Fibroblast of lung (primary cell): ENCODE measurements around the gene SULT6B1.

Source experiments
- EZH2 ChIP-seq: IDR thresholded peaks from 2 replicates; pipeline ENCODE4 v1.5.1; 2012; ENCODE audit warnings: low read length, control low read depth, mild to moderate bottlenecking; ENCODE audit errors: missing control alignments
- TF ChIP-seq, protein P1 (sequence below), 2 donors: IDR thresholded peaks in 1 of 2; conservative IDR thresholded peaks in 1 of 2; 1 replicate in 1 of 2; 2 replicates in 1 of 2; pipeline ENCODE4 v1.5.1; 2011 to 2012; ENCODE audit warnings: low read length in 2 of 2, control low read depth in 1 of 2, inconsistent platforms in 1 of 2, low read depth in 1 of 2, mild to moderate bottlenecking in 1 of 2

GRCh38 chr2:37180640-37181039, 7.8 kb downstream of the SULT6B1 start:
- TF ChIP-seq, protein P1, sequence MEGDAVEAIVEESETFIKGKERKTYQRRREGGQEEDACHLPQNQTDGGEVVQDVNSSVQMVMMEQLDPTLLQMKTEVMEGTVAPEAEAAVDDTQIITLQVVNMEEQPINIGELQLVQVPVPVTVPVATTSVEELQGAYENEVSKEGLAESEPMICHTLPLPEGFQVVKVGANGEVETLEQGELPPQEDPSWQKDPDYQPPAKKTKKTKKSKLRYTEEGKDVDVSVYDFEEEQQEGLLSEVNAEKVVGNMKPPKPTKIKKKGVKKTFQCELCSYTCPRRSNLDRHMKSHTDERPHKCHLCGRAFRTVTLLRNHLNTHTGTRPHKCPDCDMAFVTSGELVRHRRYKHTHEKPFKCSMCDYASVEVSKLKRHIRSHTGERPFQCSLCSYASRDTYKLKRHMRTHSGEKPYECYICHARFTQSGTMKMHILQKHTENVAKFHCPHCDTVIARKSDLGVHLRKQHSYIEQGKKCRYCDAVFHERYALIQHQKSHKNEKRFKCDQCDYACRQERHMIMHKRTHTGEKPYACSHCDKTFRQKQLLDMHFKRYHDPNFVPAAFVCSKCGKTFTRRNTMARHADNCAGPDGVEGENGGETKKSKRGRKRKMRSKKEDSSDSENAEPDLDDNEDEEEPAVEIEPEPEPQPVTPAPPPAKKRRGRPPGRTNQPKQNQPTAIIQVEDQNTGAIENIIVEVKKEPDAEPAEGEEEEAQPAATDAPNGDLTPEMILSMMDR (conservative IDR thresholded peaks at IDR 0.05 in 1 of 2, IDR thresholded peaks at IDR 0.05 in 1 of 2; ENCODE audit: low read depth in 1 of 2, low read length in 2 of 2), result no peak
- TF ChIP-seq EZH2, result no peak
